Uterus (tissue), 2 donors: Measurements from ENCODE around the gene TSEN15.

Experiments used
- POLR2A ChIP-seq, 2 donors: fragments of 450-650 bp; IDR thresholded peaks; one replicate each; pipeline ENCODE4 v1.6.1; 2016; ENCODE audit warnings: antibody characterized with exemption in 2 of 2, mild to moderate bottlenecking in 1 of 2, moderate library complexity in 1 of 2
- TF ChIP-seq, protein P1 (sequence below), 4 experiments: fragments of 200-600 bp in 2 of 4; fragments of 450-650 bp in 2 of 4; sonication (generic) in 2 of 4; IDR thresholded peaks; one replicate each; pipeline ENCODE4 v1.5.1; 2016 to 2019; ENCODE audit warnings: antibody characterized with exemption in 4 of 4, mild to moderate bottlenecking in 2 of 4, moderate library complexity in 1 of 4

DNA sequence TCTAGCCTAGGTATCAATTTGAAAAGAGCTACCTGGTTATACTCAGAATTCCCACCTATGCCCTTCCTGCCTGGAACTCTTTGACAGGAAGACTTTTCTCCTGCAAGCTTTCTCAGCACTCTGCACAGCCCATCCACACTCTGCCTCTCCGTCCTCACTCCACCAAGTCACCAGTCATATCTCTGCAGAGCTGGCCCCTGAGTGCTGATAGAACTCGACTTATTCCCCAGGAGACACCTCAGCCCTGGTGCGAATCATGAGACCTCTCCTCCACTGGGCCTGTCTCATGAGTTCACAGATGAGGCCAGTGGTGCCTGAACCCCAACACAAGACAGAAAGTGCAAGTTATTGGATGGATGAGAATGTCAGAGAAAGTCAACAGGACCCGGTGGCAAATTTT, 46.0 kb upstream of the TSEN15 start:
- TF ChIP-seq, protein P1, sequence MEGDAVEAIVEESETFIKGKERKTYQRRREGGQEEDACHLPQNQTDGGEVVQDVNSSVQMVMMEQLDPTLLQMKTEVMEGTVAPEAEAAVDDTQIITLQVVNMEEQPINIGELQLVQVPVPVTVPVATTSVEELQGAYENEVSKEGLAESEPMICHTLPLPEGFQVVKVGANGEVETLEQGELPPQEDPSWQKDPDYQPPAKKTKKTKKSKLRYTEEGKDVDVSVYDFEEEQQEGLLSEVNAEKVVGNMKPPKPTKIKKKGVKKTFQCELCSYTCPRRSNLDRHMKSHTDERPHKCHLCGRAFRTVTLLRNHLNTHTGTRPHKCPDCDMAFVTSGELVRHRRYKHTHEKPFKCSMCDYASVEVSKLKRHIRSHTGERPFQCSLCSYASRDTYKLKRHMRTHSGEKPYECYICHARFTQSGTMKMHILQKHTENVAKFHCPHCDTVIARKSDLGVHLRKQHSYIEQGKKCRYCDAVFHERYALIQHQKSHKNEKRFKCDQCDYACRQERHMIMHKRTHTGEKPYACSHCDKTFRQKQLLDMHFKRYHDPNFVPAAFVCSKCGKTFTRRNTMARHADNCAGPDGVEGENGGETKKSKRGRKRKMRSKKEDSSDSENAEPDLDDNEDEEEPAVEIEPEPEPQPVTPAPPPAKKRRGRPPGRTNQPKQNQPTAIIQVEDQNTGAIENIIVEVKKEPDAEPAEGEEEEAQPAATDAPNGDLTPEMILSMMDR (IDR thresholded peaks at IDR 0.05), result no peak
- TF ChIP-seq POLR2A (IDR thresholded peaks at IDR 0.05), result no peak
